Mucosa of descending colon (tissue), 3 donors: ENCODE measurements around the gene MGAT4B. TPM values are rescaled to one million over a fixed set of nuclear protein-coding genes. Genes with fewer than 3 reads are reported as not detected.
A peak's percentile ranks its signal among the peaks of the same experiment; 100 is the strongest.

Experiments
- ATAC-seq: fragments of 200-7000 bp; cut with Tn5 transposase; one replicate; pipeline ENCODE4 v1.9.1; 2020; ENCODE audit warnings: mild to moderate bottlenecking, moderate library complexity
- DNase-seq, 3 donors: peaks; one replicate each; pipeline ENCODE4 v3.0.0-alpha.2; 2020
- H3K36me3 ChIP-seq: fragments of 200-600 bp; one replicate; pipeline ENCODE4 v1.8.0; 2021; ENCODE audit warnings: low read depth, mild to moderate bottlenecking
- H3K4me1 ChIP-seq: fragments of 200-600 bp; one replicate; pipeline ENCODE4 v1.8.0; 2021; ENCODE audit warnings: low read depth, mild to moderate bottlenecking
- H3K4me3 ChIP-seq: fragments of 200-600 bp; one replicate; pipeline ENCODE4 v1.8.0; 2021; ENCODE audit warnings: mild to moderate bottlenecking
- H3K9me3 ChIP-seq: fragments of 200-600 bp; one replicate; pipeline ENCODE4 v1.8.0; 2021; ENCODE audit warnings: mild to moderate bottlenecking
- intact Hi-C, 2 donors: fragments of 100-400 bp; cut with DNase I in 1 of 2; cut with micrococcal nuclease in 1 of 2; formaldehyde crosslinking; loops; one replicate each; pipeline versions ENCODE4 v1.11.0 to v1.11.1; 2022; cut with DNase I, micrococcal nuclease
- total RNA-seq, 3 donors: library from RNA; stranded (reverse); fragmentation: NEBNext Ultra II Directional in 2 of 3; extraction: Animal tissue kit (Norgen Biotek cat#: 25700) in 2 of 3; gene quantifications; one replicate each; pipeline versions ENCODE4 v1.2.1 to v1.2.4, GENCODE V29; 2021 to 2023
- TF ChIP-seq, protein P1 (sequence below): fragments of 200-600 bp; IDR thresholded peaks from one replicate; pipeline ENCODE4 v1.8.0; 2022; ENCODE audit warnings: antibody characterized with exemption, mild to moderate bottlenecking
- donor health status: DM: no; HTN: no; CAD: no; lungs with moderate emphysema.
- donor health status: DM: no; HTN: no; CAD: no.
- donor health status: DM: no; HTN: yes; CAD: no.

Gene MGAT4B
- total RNA-seq, 3 donors from 2014 or later = 274 to 623 (median 476) TPM

DNA sequence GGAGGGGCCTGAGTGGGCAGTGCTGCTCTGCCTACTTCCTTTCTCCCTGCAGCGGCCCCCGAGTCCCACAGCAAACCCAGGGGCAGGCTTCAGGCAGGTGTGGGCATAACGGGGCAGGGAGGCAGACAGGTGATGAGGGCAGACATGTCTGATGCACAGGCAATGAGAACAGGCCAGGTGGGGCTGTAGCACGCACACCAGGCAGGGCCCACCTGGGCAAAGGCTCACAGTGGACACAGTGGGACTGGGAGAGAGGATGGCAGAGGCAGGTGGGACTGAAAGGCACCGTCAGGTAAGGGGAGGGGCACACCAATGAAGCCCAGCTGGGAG, 7.1 kb downstream of the MGAT4B start:
- no peak for ATAC-seq
- peaks cover 15% of the 10 kb centered on the region for H3K36me3 ChIP-seq
- intact Hi-C loops = no loop called here

DNA sequence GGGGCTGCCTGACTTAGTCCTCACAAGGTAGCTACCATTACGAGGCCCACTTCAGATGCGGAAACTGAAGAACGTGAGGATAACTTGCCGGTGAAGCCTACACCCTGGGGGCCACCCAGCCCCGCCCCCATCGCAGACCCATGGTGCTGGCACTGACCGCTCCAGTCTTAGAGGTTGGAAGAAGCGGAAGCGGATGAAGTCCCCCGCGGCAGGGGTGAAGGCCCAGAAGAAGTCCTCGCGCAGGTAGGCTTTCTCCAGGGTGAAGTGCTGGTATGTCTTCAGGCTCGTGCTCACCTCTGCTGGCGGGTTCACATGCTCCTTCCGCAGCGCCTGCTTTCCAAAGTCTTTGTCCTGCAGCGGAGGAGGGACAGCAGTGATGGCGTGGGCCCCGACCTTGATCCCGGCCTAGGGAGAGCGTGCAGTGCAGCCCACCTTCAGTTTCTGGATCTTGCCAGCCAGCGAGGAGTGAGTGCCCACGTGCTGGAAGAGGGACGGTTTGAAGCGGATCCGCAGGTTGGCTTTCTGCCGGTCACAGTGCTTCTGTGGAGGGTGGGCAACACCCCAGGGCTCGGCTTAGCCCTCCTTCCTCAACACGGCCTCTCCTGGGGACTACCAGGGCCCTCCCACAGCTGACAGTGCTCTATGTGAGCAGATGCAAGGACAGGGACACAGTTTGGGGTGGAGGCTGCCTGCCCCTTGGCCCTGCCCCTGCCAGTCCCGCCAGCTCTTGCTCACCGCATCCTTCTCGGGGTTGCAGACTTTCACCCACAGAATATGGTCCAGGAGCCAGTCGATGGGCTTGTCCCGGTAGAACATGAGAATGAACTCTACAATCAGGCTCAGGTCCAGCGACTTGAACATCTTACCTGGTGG, 7.7 kb downstream of the MGAT4B start:
- ATAC-seq = no peak
- DNase-seq = peak in 1 of 3 donors; percentile 5
- peaks cover 15% of the 10 kb centered on the region for H3K36me3 ChIP-seq
- H3K9me3 ChIP-seq = no peaks in the 10 kb centered on the region
- peaks cover 44% of the 10 kb centered on the region for H3K4me1 ChIP-seq
- intact Hi-C loops = no loop called here
- H3K4me3 ChIP-seq = no peak overlapping the region
- TF ChIP-seq, protein P1, sequence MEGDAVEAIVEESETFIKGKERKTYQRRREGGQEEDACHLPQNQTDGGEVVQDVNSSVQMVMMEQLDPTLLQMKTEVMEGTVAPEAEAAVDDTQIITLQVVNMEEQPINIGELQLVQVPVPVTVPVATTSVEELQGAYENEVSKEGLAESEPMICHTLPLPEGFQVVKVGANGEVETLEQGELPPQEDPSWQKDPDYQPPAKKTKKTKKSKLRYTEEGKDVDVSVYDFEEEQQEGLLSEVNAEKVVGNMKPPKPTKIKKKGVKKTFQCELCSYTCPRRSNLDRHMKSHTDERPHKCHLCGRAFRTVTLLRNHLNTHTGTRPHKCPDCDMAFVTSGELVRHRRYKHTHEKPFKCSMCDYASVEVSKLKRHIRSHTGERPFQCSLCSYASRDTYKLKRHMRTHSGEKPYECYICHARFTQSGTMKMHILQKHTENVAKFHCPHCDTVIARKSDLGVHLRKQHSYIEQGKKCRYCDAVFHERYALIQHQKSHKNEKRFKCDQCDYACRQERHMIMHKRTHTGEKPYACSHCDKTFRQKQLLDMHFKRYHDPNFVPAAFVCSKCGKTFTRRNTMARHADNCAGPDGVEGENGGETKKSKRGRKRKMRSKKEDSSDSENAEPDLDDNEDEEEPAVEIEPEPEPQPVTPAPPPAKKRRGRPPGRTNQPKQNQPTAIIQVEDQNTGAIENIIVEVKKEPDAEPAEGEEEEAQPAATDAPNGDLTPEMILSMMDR = no peak

More for the DNA sequence above, 7.1 kb downstream of the MGAT4B start:
- TF ChIP-seq, protein P1 = no peak
- DNase-seq = no peak
- no peaks in the 10 kb centered on the region for H3K9me3 ChIP-seq
- peaks cover 46% of the 10 kb centered on the region for H3K4me1 ChIP-seq
- H3K4me3 ChIP-seq = no peak overlapping the region

DNA sequence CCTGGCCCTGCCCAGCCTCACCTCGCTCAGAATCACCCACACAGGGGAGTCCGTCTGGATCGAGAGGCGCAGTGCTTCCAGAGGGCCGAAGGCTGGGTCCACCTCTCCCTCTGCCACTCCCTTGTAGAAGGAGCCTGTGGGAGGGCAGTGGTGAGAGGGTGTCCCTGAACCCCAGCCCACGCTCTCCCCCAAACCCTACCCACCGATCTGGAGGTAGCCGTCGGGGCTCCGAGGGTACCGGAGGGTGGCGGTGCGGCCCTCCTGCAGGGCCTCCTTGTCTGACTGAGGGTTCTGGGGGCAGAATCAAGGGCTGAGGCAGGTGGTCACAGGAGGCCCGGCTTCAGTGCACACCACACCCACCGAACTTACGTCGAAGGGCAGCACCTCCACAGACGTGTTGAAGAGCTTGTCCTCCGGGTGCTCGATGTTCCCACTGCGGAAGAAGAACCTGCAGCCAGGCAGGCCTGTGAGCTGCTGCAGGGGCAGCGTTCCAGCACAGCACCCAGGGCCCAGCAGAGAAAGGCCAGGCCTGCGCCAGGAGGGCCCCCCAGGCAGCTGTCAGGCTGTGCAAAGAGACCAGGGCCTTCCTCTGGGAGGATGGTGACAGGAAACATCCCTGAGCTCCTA, 8.4 kb downstream of the MGAT4B start:
- TF ChIP-seq, protein P1 = no peak
- Histone ChIP-seq H3K4me1 (peaks cover 44% of the 10 kb centered on the region), H3K36me3 (peaks cover 15% of the 10 kb centered on the region)

DNA sequence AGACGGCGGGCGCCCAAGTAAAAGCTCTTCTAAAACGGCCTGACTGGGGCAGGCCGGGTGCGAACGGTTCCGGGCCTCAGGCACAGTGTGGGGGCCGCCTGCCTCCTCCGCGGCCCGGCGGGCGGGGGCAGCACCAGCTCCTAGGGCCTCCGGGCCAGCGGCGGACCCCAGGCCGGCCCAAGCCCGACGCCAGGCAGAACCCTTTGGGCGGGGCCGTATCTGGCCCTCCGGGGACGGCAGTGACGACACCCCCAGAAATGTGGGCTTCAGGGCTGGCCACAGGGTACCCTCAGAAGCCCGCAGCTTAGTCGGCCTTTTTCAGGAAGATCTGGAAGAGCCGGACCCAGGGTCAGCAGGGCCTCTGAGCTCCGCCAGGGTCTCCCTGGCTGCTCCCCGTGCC, 8.9 kb downstream of the MGAT4B start:
- TF ChIP-seq, protein P1 = no peak
- Histone ChIP-seq H3K4me3 (no peak overlapping the region), H3K36me3 (peaks cover 15% of the 10 kb centered on the region), H3K9me3 (no peaks in the 10 kb centered on the region), H3K4me1 (peaks cover 39% of the 10 kb centered on the region)
- ATAC-seq = no peak
- no peak for DNase-seq
- intact Hi-C loops = no loop called here

More for the DNA sequence above, 8.4 kb downstream of the MGAT4B start:
- Histone ChIP-seq H3K4me3 (no peak overlapping the region), H3K9me3 (no peaks in the 10 kb centered on the region)
- no peak for DNase-seq
- intact Hi-C loops = no loop called here
- no peak for ATAC-seq

DNA sequence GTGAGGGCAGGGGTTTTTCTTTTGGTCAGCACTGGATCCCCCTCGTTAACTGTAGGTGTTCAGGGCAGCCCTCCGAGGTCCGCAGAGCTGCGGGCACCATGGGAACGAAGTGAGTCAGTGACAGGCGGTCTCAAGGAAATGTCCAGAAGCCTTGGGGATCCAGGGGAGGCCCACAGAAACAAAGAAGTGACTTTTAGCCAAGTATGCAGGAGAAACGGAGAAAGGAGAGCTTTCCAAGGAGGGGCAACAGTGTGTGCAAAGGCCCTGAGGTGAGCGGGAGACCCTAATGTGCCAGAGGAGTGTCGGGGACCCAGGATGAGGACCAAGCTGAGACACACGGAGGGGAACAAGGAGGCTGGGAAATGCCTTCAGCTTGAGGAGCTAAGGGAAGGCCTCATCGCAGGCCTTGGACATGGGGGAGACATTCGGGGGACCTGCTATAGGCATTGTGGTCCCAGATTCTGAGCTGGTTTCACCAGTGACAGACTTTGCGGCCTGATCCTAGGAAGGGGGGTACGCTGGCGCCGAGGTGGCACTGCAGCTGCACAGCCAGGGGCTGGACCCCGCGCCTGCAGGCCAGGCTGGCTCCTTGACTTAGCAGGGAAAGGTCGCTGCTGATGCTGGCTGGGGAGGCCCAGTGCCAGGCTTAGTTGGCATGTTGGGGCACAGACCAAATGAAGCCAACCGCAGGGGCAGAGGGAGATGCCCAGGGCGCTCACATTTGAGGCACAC, 9.6 kb downstream of the MGAT4B start:
- intact Hi-C loops = no loop called here
- DNase-seq (peak in 1 of 3 donors; percentile 39), ATAC-seq (no peak)
- TF ChIP-seq, protein P1 = no peak
- no peak overlapping the region for H3K4me3 ChIP-seq
- H3K4me1 ChIP-seq = peaks cover 32% of the 10 kb centered on the region
- H3K9me3 ChIP-seq = no peaks in the 10 kb centered on the region
- H3K36me3 ChIP-seq = peaks cover 15% of the 10 kb centered on the region
